Measurements from ENCODE around the gene FGD2.

Gene FGD2

DNA sequence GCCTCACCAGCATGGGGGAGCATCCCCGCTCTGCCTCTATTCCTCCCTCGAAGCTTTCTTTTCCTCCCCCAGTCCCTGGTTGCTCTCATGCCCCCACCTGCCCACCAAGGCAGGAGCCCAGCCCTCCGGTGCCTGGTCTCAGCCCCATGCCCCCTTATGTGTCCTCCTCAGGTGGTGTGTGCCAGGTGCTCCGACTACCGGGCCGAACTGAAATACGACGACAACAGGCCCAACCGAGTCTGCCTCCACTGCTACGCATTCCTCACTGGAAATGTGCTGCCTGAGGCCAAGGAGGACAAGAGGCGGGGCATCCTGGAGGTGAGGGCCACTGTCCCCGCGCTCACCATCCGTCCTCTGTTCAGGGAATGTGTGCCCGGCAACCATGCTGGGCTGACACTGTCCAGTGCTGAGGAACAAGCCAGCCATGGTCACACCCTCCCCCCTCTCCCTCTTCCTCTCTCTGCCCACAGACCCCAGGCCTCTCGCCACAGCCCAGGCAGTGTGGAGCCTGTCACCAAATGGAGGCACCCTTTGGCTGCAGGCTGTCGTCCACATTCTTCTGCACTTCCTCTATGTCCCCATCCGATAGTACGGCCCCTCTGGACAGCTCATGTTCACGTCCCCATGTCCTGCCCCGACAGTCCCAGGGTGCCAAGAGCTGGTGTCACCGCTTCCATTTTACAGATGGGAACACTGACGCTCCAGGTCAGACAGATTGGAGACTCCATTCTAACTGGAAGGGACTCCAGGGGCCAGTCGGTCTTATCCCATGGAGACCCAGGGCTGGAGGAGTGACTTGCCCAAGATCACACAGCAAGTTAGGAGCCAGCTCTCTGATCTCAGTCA is 20.4 kb downstream of the FGD2 start:
- H3K9ac ChIP-seq (ENCODE audit: low read depth, low read length), result no peak overlapping the region
- H3K36me3 ChIP-seq (ENCODE audit: insufficient read depth, low read length), result no peaks in the 10 kb centered on the region
- peaks cover 5% of the 10 kb centered on the region; the same call in 1 of the 2 replicates for H3K9me3 ChIP-seq (ENCODE audit: control insufficient read depth, insufficient read depth, low read length)
- peaks cover 14% of the 10 kb centered on the region; the same call in 1 of the 2 replicates for H3K4me1 ChIP-seq (ENCODE audit: insufficient read depth, low read length)

GRCh38 chr6:37027036-37027720 is 21.7 kb downstream of the FGD2 start:
- Histone ChIP-seq H3K36me3 (ENCODE audit: insufficient read depth, low read length) (no peaks in the 10 kb centered on the region), H3K9ac (ENCODE audit: low read depth, low read length) (no peak overlapping the region), H3K4me1 (ENCODE audit: insufficient read depth, low read length) (peaks cover 10% of the 10 kb centered on the region; the same call in 1 of the 2 replicates), H3K9me3 (ENCODE audit: control insufficient read depth, insufficient read depth, low read length) (peaks cover 5% of the 10 kb centered on the region; the same call in 1 of the 2 replicates)

- no peak overlapping the region for H3K9ac ChIP-seq (ENCODE audit: low read depth, low read length)
- H3K4me1 ChIP-seq (ENCODE audit: insufficient read depth, low read length), result peaks cover 10% of the 10 kb centered on the region; the same call in 1 of the 2 replicates
- no peaks in the 10 kb centered on the region for H3K36me3 ChIP-seq (ENCODE audit: insufficient read depth, low read length)
- peaks cover 5% of the 10 kb centered on the region; the same call in 1 of the 2 replicates for H3K9me3 ChIP-seq (ENCODE audit: control insufficient read depth, insufficient read depth, low read length)
Measured at GRCh38 chr6:37027811-37028469, 22.5 kb downstream of the FGD2 start.

DNA sequence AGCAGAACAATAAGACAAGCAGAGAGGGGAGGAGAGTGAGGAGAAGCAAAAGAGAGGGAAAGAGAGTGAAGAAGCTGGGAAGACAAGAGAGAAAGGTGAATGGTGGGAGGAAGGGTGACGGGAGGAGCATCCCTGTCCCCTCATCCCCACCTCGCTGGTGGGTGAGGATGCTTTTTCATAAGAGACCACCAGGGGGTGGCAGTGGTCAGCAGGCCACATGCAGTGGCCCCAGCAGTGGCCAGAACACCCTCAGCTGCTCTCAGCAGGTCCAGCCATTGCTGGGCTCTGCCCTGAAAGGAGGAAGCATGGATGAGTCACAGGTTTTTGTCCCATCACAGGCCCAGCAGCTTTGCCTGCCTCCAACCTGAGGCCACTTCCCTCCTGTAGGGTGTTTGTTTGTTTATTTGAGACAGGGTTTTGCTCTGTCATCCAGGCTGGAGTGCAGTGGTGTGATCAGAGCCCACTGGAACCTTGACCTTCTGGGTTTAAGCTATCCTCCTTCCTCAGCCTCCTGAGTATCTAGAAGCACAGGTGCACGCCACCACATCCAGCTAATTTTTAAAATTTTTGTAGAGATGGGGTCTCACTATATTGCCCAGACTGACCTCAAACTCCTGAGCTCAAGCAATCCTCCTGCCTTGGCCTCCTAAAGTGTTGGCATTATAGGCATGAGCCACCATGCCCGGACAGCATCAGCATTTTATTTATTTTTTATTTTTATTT is 24.0 kb downstream of the FGD2 start:
- H3K9ac ChIP-seq (ENCODE audit: low read depth, low read length), result no peak overlapping the region
- H3K9me3 ChIP-seq (ENCODE audit: control insufficient read depth, insufficient read depth, low read length), result peaks cover 5% of the 10 kb centered on the region; the same call in 1 of the 2 replicates
- no peaks in the 10 kb centered on the region for H3K36me3 ChIP-seq (ENCODE audit: insufficient read depth, low read length)
- peaks cover 9% of the 10 kb centered on the region; the same call in 1 of the 2 replicates for H3K4me1 ChIP-seq (ENCODE audit: insufficient read depth, low read length)

DNA sequence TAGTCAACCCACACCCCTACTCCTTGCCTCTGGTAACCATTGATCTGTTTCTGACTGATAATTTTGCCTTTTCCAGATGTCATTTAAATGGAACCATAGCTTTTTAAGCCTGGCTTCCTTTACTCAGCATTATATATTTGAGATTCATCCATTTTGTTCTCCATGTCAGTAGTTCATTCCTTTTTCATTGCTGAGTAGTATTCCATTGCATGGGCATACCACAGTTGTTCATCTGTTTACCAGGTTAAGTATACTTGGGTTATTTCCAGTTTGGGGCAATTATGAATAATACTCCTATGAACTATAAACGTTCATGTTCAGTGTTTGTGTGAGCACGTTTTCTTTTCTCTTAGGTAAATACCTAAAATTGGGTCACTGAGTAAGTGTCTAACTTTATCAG is 25.1 kb downstream of the FGD2 start:
- Histone ChIP-seq H3K9ac (ENCODE audit: low read depth, low read length) (no peak overlapping the region), H3K36me3 (ENCODE audit: insufficient read depth, low read length) (no peaks in the 10 kb centered on the region), H3K4me1 (ENCODE audit: insufficient read depth, low read length) (no peaks in the 10 kb centered on the region; the same call in 1 of the 2 replicates), H3K9me3 (ENCODE audit: control insufficient read depth, insufficient read depth, low read length) (peaks cover 5% of the 10 kb centered on the region; the same call in 1 of the 2 replicates)

DNA sequence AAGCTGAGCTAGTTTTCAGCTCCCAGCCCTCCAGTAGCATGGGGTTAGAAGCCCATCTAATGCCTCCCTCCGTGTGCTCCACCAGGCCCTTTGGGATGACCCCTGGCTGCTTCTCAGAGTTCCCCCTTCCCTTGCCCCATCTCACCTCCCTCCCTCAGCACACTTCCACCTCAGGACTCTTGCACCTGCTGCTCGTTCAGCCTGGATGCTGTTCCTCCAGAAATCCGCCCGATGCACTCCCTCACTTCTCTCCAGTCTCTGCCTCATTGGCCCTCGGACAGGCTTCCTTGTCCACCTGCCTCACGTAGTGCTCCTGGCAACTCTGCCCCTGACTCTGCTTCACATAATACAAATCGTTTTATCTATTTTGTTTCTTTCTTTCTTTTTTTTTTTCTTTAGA is 26.8 kb downstream of the FGD2 start:
- peaks cover 5% of the 10 kb centered on the region; the same call in 1 of the 2 replicates for H3K9me3 ChIP-seq (ENCODE audit: control insufficient read depth, insufficient read depth, low read length)
- H3K36me3 ChIP-seq (ENCODE audit: insufficient read depth, low read length), result no peaks in the 10 kb centered on the region
- no peak overlapping the region for H3K9ac ChIP-seq (ENCODE audit: low read depth, low read length)
- H3K4me1 ChIP-seq (ENCODE audit: insufficient read depth, low read length), result no peaks in the 10 kb centered on the region; the same call in 1 of the 2 replicates

- Histone ChIP-seq H3K9me3 (ENCODE audit: control insufficient read depth, insufficient read depth, low read length) (peaks cover 5% of the 10 kb centered on the region; the same call in 1 of the 2 replicates), H3K4me1 (ENCODE audit: insufficient read depth, low read length) (no peaks in the 10 kb centered on the region; the same call in 1 of the 2 replicates), H3K9ac (ENCODE audit: low read depth, low read length) (no peak overlapping the region), H3K36me3 (ENCODE audit: insufficient read depth, low read length) (no peaks in the 10 kb centered on the region)
Measured at GRCh38 chr6:37033255-37033654, 27.8 kb downstream of the FGD2 start.

- peaks cover 5% of the 10 kb centered on the region; the same call in 1 of the 2 replicates for H3K9me3 ChIP-seq (ENCODE audit: control insufficient read depth, insufficient read depth, low read length)
- H3K36me3 ChIP-seq (ENCODE audit: insufficient read depth, low read length), result no peaks in the 10 kb centered on the region
- H3K4me1 ChIP-seq (ENCODE audit: insufficient read depth, low read length), result no peaks in the 10 kb centered on the region; the same call in 1 of the 2 replicates
- no peak overlapping the region for H3K9ac ChIP-seq (ENCODE audit: low read depth, low read length)
Measured at GRCh38 chr6:37033819-37034795, 28.7 kb downstream of the FGD2 start.

GRCh38 chr6:37036146-37036545 is 30.7 kb downstream of the FGD2 start:
- Histone ChIP-seq H3K36me3 (ENCODE audit: insufficient read depth, low read length) (no peaks in the 10 kb centered on the region), H3K4me1 (ENCODE audit: insufficient read depth, low read length) (no peaks in the 10 kb centered on the region; the same call in 1 of the 2 replicates), H3K9ac (ENCODE audit: low read depth, low read length) (no peak overlapping the region), H3K9me3 (ENCODE audit: control insufficient read depth, insufficient read depth, low read length) (no peaks in the 10 kb centered on the region)

DNA sequence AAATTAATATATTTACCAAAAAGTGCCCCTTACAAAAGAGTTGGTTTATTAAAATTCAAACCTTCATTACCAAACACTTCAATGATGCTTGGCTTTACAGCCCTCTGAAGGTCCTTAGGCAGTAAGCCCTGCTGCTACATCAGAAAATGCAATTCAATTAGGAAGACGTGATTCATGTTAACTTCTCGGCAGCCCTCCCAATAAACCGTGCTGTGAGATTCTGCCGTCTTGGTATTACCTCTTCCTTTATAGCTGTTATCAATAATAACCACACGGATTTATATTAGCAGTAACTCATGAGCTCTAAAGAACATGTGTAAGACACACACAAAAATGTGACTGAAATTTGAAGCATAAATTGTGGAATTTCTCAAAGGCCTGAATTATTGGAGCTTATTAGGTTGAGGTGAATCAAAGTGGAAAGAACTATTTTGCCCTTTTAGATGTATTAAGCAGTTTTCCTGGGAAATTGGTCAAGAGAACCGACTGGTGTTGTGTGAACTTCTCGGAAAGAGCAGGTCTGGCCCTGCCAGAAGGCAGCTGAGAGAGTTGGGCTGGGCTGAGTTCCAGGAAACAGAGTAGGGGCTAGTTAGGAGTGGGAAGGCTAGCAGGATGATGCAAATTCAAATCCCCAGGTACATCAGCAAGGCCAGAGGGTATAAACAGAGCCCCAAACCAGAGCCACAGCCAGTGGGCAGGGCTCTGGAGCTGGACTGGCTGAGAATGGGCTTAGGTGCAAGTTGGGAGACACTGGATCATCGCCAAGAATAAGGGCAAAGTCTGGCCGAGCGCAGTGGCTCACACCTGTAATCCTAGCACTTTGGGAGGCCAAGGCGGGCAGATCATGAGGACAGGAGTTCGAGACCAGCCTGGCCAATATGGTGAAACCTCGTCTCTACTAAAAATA is 33.1 kb downstream of the FGD2 start:
- Histone ChIP-seq H3K9ac (ENCODE audit: low read depth, low read length) (no peak overlapping the region), H3K36me3 (ENCODE audit: insufficient read depth, low read length) (no peaks in the 10 kb centered on the region), H3K9me3 (ENCODE audit: control insufficient read depth, insufficient read depth, low read length) (no peaks in the 10 kb centered on the region), H3K4me1 (ENCODE audit: insufficient read depth, low read length) (no peaks in the 10 kb centered on the region; the same call in 1 of the 2 replicates)

DNA sequence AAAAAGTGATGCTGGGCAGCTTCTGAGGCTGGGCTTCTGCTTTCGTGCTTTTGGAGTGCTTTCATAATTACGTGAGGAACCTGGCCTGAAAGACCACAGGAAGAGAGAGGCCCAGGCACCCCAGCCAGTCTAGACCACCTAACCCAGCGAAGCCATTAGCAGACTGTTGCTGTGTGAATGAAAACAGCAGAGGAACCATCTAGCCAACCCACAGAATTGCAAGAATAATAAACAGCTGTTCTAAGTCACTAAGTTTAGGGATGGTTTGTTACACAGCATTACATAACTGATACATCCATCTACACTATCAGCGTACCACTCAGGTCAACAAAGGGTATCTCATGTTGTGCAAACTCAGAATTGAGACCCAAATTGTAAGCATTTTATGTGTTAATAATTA is 34.5 kb downstream of the FGD2 start:
- no peaks in the 10 kb centered on the region for H3K4me1 ChIP-seq (ENCODE audit: insufficient read depth, low read length)
- H3K9ac ChIP-seq (ENCODE audit: low read depth, low read length), result no peak overlapping the region
- no peaks in the 10 kb centered on the region for H3K36me3 ChIP-seq (ENCODE audit: insufficient read depth, low read length)
- H3K9me3 ChIP-seq (ENCODE audit: control insufficient read depth, insufficient read depth, low read length), result no peaks in the 10 kb centered on the region

DNA sequence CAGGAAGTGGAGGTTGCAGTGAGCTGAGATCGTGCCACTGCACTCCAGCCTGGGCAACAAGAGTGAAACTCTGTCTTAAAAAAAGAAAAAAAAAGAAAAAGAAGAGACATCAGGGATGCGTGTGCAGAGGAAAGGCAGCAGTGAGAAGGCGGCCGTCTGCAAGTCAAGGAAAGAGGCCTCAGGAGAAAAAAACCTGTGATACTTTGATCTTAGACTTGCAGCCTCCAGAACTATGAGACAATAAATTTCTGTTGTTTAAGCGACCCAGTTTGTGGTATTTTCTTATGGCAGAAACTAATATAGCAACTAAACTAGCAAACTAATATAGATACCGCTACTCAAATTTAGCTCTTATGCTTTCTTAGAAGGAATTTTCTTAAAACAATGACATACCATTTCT is 36.1 kb downstream of the FGD2 start:
- no peak overlapping the region for H3K9ac ChIP-seq (ENCODE audit: low read depth, low read length)
- H3K4me1 ChIP-seq (ENCODE audit: insufficient read depth, low read length), result no peaks in the 10 kb centered on the region
- H3K36me3 ChIP-seq (ENCODE audit: insufficient read depth, low read length), result no peaks in the 10 kb centered on the region
- H3K9me3 ChIP-seq (ENCODE audit: control insufficient read depth, insufficient read depth, low read length), result no peaks in the 10 kb centered on the region
